HEK293 (cell line): ENCODE data around the gene CORO7.

ENCODE experiments used
- IKZF3 ChIP-seq: fragments of 450-650 bp; IDR thresholded peaks from 2 replicates; pipeline ENCODE4 v1.5.0; 2018; ENCODE audit warnings: missing biosample characterization, mild to moderate bottlenecking, missing genetic modification characterization, moderate library complexity
- KLF10 ChIP-seq: fragments of 450-650 bp; IDR thresholded peaks from 2 replicates; pipeline ENCODE4 v1.5.1; 2018; ENCODE audit warnings: missing biosample characterization, mild to moderate bottlenecking, missing genetic modification characterization
- KLF8 ChIP-seq: fragments of 450-650 bp; formaldehyde crosslinking; IDR thresholded peaks from 2 replicates; pipeline ENCODE4 v1.5.1; 2016; ENCODE audit warnings: missing biosample characterization, missing genetic modification characterization
- KLF9 ChIP-seq: fragments of 450-650 bp; formaldehyde crosslinking; IDR thresholded peaks from 2 replicates; pipeline ENCODE4 v1.5.1; 2016; ENCODE audit warnings: missing biosample characterization, missing genetic modification characterization, low read depth
- SCRT1 ChIP-seq: fragments of 450-650 bp; formaldehyde crosslinking; IDR thresholded peaks from 2 replicates; pipeline ENCODE4 v1.5.1; 2016; ENCODE audit warnings: missing biosample characterization, missing genetic modification characterization, borderline replicate concordance
- SP3 ChIP-seq: fragments of 450-650 bp; formaldehyde crosslinking; IDR thresholded peaks from 2 replicates; pipeline ENCODE4 v1.5.1; 2016; ENCODE audit warnings: missing biosample characterization, missing genetic modification characterization
- TCF7L2 ChIP-seq: IDR thresholded peaks from 2 replicates; pipeline ENCODE4 v1.6.1; 2011; ENCODE audit warnings: low read depth, mild to moderate bottlenecking, inconsistent platforms, low read length, moderate library complexity, borderline replicate concordance
- TRIM28 ChIP-seq: IDR thresholded peaks from 2 replicates; pipeline ENCODE4 v1.6.1; 2011; ENCODE audit warnings: low read length, control low read depth, borderline replicate concordance
- YY1 ChIP-seq: fragments of 450-650 bp; formaldehyde crosslinking; IDR thresholded peaks from 2 replicates; pipeline ENCODE4 v1.5.1; 2018; ENCODE audit warnings: missing biosample characterization, missing genetic modification characterization
- ZBTB1 ChIP-seq: fragments of 450-650 bp; formaldehyde crosslinking; IDR thresholded peaks from 2 replicates; pipeline ENCODE4 v1.5.1; 2016; ENCODE audit warnings: missing biosample characterization, missing genetic modification characterization
- ZBTB44 ChIP-seq: fragments of 450-650 bp; IDR thresholded peaks from 2 replicates; pipeline ENCODE4 v1.5.1; 2018; ENCODE audit warnings: missing biosample characterization, mild to moderate bottlenecking, missing genetic modification characterization
- ZNF10 ChIP-seq: fragments of 450-650 bp; formaldehyde crosslinking; IDR thresholded peaks from 2 replicates; pipeline ENCODE4 v1.5.1; 2017; ENCODE audit warnings: missing biosample characterization, missing genetic modification characterization
- ZNF133 ChIP-seq: fragments of 450-650 bp; formaldehyde crosslinking; IDR thresholded peaks from 2 replicates; pipeline ENCODE4 v1.5.1; 2016; ENCODE audit warnings: missing biosample characterization, missing genetic modification characterization
- ZNF302 ChIP-seq: fragments of 450-650 bp; formaldehyde crosslinking; IDR thresholded peaks from 2 replicates; pipeline ENCODE4 v1.5.1; 2016; ENCODE audit warnings: missing biosample characterization, missing genetic modification characterization, low read depth
- ZNF521 ChIP-seq: fragments of 450-650 bp; formaldehyde crosslinking; IDR thresholded peaks from 2 replicates; pipeline ENCODE4 v1.5.1; 2017; ENCODE audit warnings: missing biosample characterization, mild to moderate bottlenecking, missing genetic modification characterization
- ZNF561 ChIP-seq: fragments of 450-650 bp; IDR thresholded peaks from 2 replicates; pipeline ENCODE4 v1.5.1; 2018; ENCODE audit warnings: missing biosample characterization, missing genetic modification characterization, borderline replicate concordance
- ZNF629 ChIP-seq: fragments of 450-650 bp; formaldehyde crosslinking; IDR thresholded peaks from 2 replicates; pipeline ENCODE4 v1.5.1; 2017; ENCODE audit warnings: missing biosample characterization, missing genetic modification characterization
- ZNF660 ChIP-seq: fragments of 450-650 bp; IDR thresholded peaks from 2 replicates; pipeline ENCODE4 v1.5.1; 2018; ENCODE audit warnings: missing biosample characterization, mild to moderate bottlenecking, missing genetic modification characterization
- ZNF707 ChIP-seq: fragments of 450-650 bp; formaldehyde crosslinking; IDR thresholded peaks from 2 replicates; pipeline ENCODE4 v1.5.1; 2016; ENCODE audit warnings: missing biosample characterization, missing genetic modification characterization
- ZNF76 ChIP-seq: fragments of 450-650 bp; formaldehyde crosslinking; IDR thresholded peaks from 2 replicates; pipeline ENCODE4; 2016; ENCODE audit warnings: low read depth, missing biosample characterization, missing genetic modification characterization, borderline replicate concordance
- ZNF785 ChIP-seq: fragments of 450-650 bp; formaldehyde crosslinking; IDR thresholded peaks from 2 replicates; pipeline ENCODE4 v1.5.1; 2016; ENCODE audit warnings: missing biosample characterization, missing genetic modification characterization
- TF ChIP-seq, protein P1 (sequence below): fragments of 450-650 bp; formaldehyde crosslinking; IDR thresholded peaks from 2 replicates; pipeline ENCODE4 v1.5.1; 2016; ENCODE audit warnings: missing biosample characterization, missing genetic modification characterization, low read depth
- TF ChIP-seq, protein P2 (sequence below): fragments of 450-650 bp; formaldehyde crosslinking; IDR thresholded peaks from 2 replicates; pipeline ENCODE4 v1.5.1; 2016; ENCODE audit warnings: missing biosample characterization, missing genetic modification characterization, low read depth
- TF ChIP-seq, protein P3 (sequence below): fragments of 450-650 bp; formaldehyde crosslinking; IDR thresholded peaks from 2 replicates; pipeline ENCODE4 v1.5.1; 2016; ENCODE audit warnings: missing biosample characterization, missing genetic modification characterization, borderline replicate concordance

Gene CORO7

GRCh38 chr16:4313563-4314531 lies 102.5 kb downstream of the CORO7 start (continued):
- TF ChIP-seq, protein P1, sequence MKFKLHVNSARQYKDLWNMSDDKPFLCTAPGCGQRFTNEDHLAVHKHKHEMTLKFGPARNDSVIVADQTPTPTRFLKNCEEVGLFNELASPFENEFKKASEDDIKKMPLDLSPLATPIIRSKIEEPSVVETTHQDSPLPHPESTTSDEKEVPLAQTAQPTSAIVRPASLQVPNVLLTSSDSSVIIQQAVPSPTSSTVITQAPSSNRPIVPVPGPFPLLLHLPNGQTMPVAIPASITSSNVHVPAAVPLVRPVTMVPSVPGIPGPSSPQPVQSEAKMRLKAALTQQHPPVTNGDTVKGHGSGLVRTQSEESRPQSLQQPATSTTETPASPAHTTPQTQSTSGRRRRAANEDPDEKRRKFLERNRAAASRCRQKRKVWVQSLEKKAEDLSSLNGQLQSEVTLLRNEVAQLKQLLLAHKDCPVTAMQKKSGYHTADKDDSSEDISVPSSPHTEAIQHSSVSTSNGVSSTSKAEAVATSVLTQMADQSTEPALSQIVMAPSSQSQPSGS (tag by site-specific recombination): no peak
- TF ChIP-seq KLF8 (tag by site-specific recombination) (0 out of 2 replicates have a peak, but pooled peaks have one; percentile 14), ZNF785 (tag by site-specific recombination) (no peak), ZNF521 (tag by site-specific recombination) (no peak), ZNF707 (tag by site-specific recombination) (no peak), SP3 (tag by site-specific recombination) (0 out of 2 replicates have a peak, but pooled peaks have one; percentile 10), ZNF629 (tag by site-specific recombination) (0 out of 2 replicates have a peak, but pooled peaks have one; percentile 6), ZNF76 (tag by site-specific recombination) (no peak), IKZF3 (tag by site-specific recombination) (no peak; the same call in none of the 2 replicates), KLF9 (no peak), KLF10 (tag by site-specific recombination) (peak; percentile 18; the same call in 1 of the 2 replicates), ZNF302 (no peak), ZNF660 (tag by site-specific recombination) (peak; percentile 60; the same call in 1 of the 2 replicates), SCRT1 (tag by site-specific recombination) (peak; percentile 68), TRIM28 (0 out of 2 replicates have a peak, but pooled peaks have one; percentile 38), ZNF10 (tag by site-specific recombination) (no peak), ZNF561 (tag by site-specific recombination) (peak; percentile 43; the same call in 1 of the 2 replicates), YY1 (tag by site-specific recombination) (peak; percentile 10), ZNF133 (tag by site-specific recombination) (no peak), TCF7L2 (no peak), ZBTB1 (tag by site-specific recombination) (no peak), ZBTB44 (tag by site-specific recombination) (0 out of 2 replicates have a peak, but pooled peaks have one; percentile 26)
- TF ChIP-seq, protein P2, sequence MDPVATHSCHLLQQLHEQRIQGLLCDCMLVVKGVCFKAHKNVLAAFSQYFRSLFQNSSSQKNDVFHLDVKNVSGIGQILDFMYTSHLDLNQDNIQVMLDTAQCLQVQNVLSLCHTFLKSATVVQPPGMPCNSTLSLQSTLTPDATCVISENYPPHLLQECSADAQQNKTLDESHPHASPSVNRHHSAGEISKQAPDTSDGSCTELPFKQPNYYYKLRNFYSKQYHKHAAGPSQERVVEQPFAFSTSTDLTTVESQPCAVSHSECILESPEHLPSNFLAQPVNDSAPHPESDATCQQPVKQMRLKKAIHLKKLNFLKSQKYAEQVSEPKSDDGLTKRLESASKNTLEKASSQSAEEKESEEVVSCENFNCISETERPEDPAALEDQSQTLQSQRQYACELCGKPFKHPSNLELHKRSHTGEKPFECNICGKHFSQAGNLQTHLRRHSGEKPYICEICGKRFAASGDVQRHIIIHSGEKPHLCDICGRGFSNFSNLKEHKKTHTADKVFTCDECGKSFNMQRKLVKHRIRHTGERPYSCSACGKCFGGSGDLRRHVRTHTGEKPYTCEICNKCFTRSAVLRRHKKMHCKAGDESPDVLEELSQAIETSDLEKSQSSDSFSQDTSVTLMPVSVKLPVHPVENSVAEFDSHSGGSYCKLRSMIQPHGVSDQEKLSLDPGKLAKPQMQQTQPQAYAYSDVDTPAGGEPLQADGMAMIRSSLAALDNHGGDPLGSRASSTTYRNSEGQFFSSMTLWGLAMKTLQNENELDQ: no peak
- TF ChIP-seq, protein P3, sequence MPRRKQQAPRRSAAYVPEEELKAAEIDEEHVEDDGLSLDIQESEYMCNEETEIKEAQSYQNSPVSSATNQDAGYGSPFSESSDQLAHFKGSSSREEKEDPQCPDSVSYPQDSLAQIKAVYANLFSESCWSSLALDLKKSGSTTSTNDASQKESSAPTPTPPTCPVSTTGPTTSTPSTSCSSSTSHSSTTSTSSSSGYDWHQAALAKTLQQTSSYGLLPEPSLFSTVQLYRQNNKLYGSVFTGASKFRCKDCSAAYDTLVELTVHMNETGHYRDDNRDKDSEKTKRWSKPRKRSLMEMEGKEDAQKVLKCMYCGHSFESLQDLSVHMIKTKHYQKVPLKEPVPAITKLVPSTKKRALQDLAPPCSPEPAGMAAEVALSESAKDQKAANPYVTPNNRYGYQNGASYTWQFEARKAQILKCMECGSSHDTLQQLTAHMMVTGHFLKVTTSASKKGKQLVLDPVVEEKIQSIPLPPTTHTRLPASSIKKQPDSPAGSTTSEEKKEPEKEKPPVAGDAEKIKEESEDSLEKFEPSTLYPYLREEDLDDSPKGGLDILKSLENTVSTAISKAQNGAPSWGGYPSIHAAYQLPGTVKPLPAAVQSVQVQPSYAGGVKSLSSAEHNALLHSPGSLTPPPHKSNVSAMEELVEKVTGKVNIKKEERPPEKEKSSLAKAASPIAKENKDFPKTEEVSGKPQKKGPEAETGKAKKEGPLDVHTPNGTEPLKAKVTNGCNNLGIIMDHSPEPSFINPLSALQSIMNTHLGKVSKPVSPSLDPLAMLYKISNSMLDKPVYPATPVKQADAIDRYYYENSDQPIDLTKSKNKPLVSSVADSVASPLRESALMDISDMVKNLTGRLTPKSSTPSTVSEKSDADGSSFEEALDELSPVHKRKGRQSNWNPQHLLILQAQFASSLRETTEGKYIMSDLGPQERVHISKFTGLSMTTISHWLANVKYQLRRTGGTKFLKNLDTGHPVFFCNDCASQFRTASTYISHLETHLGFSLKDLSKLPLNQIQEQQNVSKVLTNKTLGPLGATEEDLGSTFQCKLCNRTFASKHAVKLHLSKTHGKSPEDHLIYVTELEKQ (tag by site-specific recombination): no peak
- TF ChIP-seq, all 188 proteins: peak for 32
